Peyer's patch (tissue), 4 donors: ENCODE results near the gene PTPN23. TPM values are rescaled to one million over a fixed set of nuclear protein-coding genes. Genes with fewer than 3 reads are reported as not detected.
"Not testable (repeated sequence)": the region's sequence is repeated elsewhere in the genome, so short reads cannot be mapped to it uniquely, and the experiment has no call there.

ENCODE experiments used
- DNase-seq, 3 donors: peaks; one replicate each; pipeline ENCODE4 v3.0.0-alpha.2; 2017 to 2019
- H3K27ac ChIP-seq, 4 donors: fragments of 200-600 bp; sonication (generic); one replicate each; pipeline ENCODE4 v1.5.1; 2016 to 2019
- H3K27me3 ChIP-seq, 2 donors: fragments of 200-600 bp; sonication (generic); one replicate each; pipeline ENCODE4 v1.5.1; 2019
- H3K36me3 ChIP-seq, 3 donors: fragments of 200-600 bp; sonication (generic); one replicate each; pipeline ENCODE4 v1.5.1; 2016 to 2019
- H3K4me1 ChIP-seq, 4 donors: fragments of 200-600 bp; sonication (generic); one replicate each; pipeline ENCODE4 v1.5.1; 2016 to 2019
- H3K4me3 ChIP-seq, 4 donors: fragments of 200-600 bp; sonication (generic); 1 replicate in 3 of 4; 2 replicates in 1 of 4; pipeline ENCODE4 v1.5.1; 2016 to 2019; ENCODE audit warnings: mild to moderate bottlenecking in 1 of 4
- H3K9me3 ChIP-seq, 4 donors: fragments of 200-600 bp; sonication (generic); one replicate each; pipeline ENCODE4 v1.5.1; 2016 to 2019; ENCODE audit warnings: mild to moderate bottlenecking in 1 of 4
- CTCF ChIP-seq, 6 experiments: fragments of 450-650 bp in 4 of 6; fragments of 200-600 bp in 2 of 6; sonication (generic) in 1 of 6; IDR thresholded peaks; one replicate each; pipeline ENCODE4 v1.5.1; 2017 to 2019; ENCODE audit warnings: antibody characterized with exemption in 6 of 6, mild to moderate bottlenecking in 3 of 6, moderate library complexity in 1 of 6
- POLR2A ChIP-seq, 2 donors: fragments of 450-650 bp; IDR thresholded peaks; one replicate each; pipeline ENCODE4 v1.5.1; 2017; ENCODE audit warnings: antibody characterized with exemption in 2 of 2, mild to moderate bottlenecking in 2 of 2, moderate library complexity in 2 of 2
- total RNA-seq, 4 donors: library from RNA; depleted of rRNA; stranded (reverse); fragments of >200 nt; gene quantifications; one replicate each; pipeline ENCODE4 v1.1.0, GENCODE V29; 2016

The PTPN23 gene
- total RNA-seq, 4 donors from 2014 or later: 52.4 to 284 (median 80.8) TPM

DNA sequence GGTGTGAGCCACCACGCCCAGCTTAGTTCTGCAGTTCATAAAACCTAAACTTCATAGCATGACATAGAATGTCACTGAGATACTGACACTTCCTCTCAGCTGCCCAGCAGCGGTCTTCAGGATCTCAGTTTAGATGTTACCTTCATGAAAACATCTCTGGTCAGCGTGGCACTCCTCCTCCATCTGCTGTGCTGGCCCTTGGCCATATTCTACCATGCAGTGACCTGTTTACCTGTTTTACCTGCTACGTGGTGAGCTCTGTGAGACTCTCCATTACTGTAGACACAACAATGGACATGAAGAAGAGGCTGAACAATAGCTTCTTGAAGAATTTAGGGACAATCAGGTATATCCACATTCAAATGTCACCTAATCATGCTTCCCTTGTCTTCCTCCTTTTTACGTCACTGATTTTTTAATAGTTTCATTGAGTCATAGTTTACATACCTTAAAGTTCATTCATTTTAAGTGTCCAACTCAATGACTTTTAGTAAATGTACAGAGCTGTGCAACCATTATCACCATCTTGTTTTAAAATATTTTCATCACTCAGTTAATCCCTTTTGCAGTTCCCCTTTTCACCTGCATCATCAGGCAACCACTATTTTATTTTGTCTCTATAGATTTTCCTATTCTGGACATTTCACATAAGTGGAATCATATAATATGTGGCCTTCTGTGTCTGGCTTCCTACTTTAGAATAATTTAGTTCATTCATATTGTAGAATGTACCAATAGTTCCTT is 32.2 kb upstream of the PTPN23 start:
- Histone ChIP-seq H3K4me3 (no peak overlapping the region), H3K27me3 (no peaks in the 10 kb centered on the region), H3K27ac (no peak overlapping the region), H3K36me3 (peaks cover 0 to 21% (median 2%) of the 10 kb centered on the region in 3 donors), H3K9me3 (no peaks in the 10 kb centered on the region), H3K4me1 (peaks cover 0 to 6% (median 0%) of the 10 kb centered on the region in 4 donors)
- DNase-seq: no peak
- TF ChIP-seq CTCF (IDR thresholded peaks at IDR 0.05): no peak
- TF ChIP-seq POLR2A (IDR thresholded peaks at IDR 0.05): no peak

DNA sequence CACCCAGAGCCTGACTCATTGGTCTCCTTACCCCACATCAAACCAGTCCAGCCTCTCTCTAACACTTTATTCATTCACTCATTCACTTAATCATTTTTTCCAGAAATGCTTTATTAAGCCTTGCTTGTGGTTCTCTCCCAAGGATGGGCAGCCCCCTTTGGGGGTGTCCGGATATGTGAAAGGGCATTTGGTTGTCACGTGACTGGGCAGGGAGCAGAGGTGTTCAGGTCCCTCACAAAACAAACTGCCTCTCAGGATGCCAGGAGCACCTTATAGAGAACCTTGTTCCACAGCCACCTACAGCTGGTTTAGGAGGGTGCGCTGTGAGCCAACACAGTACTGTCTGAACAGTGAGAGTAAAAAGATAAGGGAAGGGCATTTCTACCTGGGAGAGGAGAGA is 25.8 kb upstream of the PTPN23 start:
- no peak for TF ChIP-seq POLR2A (IDR thresholded peaks at IDR 0.05)
- TF ChIP-seq CTCF (IDR thresholded peaks at IDR 0.05): no peak
- no peak overlapping the region for H3K27ac ChIP-seq
- H3K4me3 ChIP-seq: no peak overlapping the region

DNA sequence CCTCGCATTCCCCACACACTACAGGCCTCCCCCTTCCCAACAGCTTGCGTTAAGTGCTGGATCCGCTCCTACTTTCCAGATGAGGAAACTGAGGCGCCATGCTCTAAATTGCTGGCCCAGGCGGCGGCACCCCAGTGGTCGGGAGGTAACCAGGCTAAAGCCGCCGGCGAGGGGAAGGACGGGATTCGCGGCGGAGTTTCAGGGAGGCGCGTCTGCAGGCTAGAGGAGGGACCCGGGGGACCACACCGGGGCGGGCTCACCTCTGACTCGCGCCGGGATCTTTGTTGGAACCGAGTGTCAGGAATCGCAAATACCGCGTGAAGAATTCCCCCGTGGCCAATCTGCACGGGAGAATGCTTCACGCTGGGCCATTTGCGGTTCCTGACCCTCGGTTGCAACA is 24.6 kb upstream of the PTPN23 start:
- TF ChIP-seq CTCF (IDR thresholded peaks at IDR 0.05) (no peak), POLR2A (IDR thresholded peaks at IDR 0.05) (no peak)
- no peak for DNase-seq
- H3K27ac ChIP-seq: no peak overlapping the region

More for the DNA sequence above, 25.8 kb upstream of the PTPN23 start:
- Histone ChIP-seq H3K4me1 (no peaks in the 10 kb centered on the region), H3K9me3 (peaks cover 0 to 19% (median 3%) of the 10 kb centered on the region in 4 donors), H3K36me3 (no peaks in the 10 kb centered on the region), H3K27me3 (no peaks in the 10 kb centered on the region)
- DNase-seq: no peak

GRCh38 chr3:47359323-47359722 is 21.5 kb upstream of the PTPN23 start:
- TF ChIP-seq POLR2A (IDR thresholded peaks at IDR 0.05) (no peak), CTCF (IDR thresholded peaks at IDR 0.05) (no peak)
- no peak overlapping the region for H3K27ac ChIP-seq
- H3K36me3 ChIP-seq: no peaks in the 10 kb centered on the region
- no peak overlapping the region for H3K4me3 ChIP-seq
- H3K4me1 ChIP-seq: no peaks in the 10 kb centered on the region
- peaks cover 0 to 20% (median 3%) of the 10 kb centered on the region in 4 donors for H3K9me3 ChIP-seq
- no peak for DNase-seq
- no peaks in the 10 kb centered on the region for H3K27me3 ChIP-seq

More for the DNA sequence above, 24.6 kb upstream of the PTPN23 start:
- Histone ChIP-seq H3K36me3 (no peaks in the 10 kb centered on the region), H3K4me1 (no peaks in the 10 kb centered on the region), H3K27me3 (no peaks in the 10 kb centered on the region), H3K4me3 (no peak overlapping the region), H3K9me3 (peaks cover 0 to 20% (median 3%) of the 10 kb centered on the region in 4 donors)

DNA sequence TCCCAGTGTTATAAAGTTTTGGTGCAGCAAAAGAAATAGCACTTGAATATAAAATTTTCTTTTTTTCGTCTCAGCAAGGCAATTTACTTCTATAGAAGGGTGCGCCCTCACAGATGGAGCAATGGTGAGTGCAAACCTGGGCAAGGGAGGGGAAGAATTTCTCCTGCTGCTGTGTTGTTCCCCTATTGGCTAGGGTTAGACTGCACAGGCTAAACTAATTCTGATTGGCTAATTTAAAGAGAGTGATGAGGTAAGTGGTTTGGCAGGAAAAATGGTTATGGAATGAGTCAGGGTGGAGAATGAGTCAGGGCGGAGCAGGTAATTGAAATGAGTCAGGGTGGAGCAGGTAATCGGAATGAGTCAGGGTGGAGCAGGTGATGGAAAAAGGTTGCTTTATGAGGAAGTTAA is 20.7 kb upstream of the PTPN23 start:
- not testable (repeated sequence) for H3K4me1 ChIP-seq, H3K27me3 ChIP-seq, H3K36me3 ChIP-seq, H3K27ac ChIP-seq, H3K4me3 ChIP-seq, DNase-seq
- H3K9me3 ChIP-seq: peaks cover 0 to 20% (median 3%) of the 10 kb centered on the region in 4 donors

- no peaks in the 10 kb centered on the region for H3K27me3 ChIP-seq
- H3K4me3 ChIP-seq: no peak overlapping the region
- H3K36me3 ChIP-seq: no peaks in the 10 kb centered on the region
- TF ChIP-seq POLR2A (IDR thresholded peaks at IDR 0.05) (no peak), CTCF (IDR thresholded peaks at IDR 0.05) (no peak)
- DNase-seq: no peak
- peaks cover 0 to 20% (median 3%) of the 10 kb centered on the region in 4 donors for H3K9me3 ChIP-seq
- no peaks in the 10 kb centered on the region for H3K4me1 ChIP-seq
- H3K27ac ChIP-seq: no peak overlapping the region
Observed at GRCh38 chr3:47362701-47363100, 18.1 kb upstream of the PTPN23 start.
